ENCODE data around the gene DLG4.

DNA sequence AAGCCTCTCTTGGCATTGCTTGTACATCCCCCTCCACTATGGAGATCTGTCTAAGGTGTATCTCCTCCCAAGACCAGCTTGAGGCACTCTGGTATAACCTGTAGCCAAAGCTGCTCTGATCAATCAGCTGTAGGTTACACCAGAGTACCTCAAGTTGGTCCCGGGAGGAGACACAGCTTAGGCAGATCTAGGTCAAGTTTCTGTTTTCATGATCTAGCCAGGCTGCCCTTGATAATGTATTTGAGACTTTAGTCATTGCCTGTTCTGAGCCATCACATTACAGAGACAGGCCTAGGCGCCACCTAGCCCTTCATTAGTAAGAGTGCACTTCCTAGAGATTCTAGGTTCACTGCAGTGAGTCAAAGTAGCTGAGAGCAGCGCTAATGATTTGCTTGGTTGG, 71.9 kb downstream of the DLG4 start:
- TF ChIP-seq, protein P1, sequence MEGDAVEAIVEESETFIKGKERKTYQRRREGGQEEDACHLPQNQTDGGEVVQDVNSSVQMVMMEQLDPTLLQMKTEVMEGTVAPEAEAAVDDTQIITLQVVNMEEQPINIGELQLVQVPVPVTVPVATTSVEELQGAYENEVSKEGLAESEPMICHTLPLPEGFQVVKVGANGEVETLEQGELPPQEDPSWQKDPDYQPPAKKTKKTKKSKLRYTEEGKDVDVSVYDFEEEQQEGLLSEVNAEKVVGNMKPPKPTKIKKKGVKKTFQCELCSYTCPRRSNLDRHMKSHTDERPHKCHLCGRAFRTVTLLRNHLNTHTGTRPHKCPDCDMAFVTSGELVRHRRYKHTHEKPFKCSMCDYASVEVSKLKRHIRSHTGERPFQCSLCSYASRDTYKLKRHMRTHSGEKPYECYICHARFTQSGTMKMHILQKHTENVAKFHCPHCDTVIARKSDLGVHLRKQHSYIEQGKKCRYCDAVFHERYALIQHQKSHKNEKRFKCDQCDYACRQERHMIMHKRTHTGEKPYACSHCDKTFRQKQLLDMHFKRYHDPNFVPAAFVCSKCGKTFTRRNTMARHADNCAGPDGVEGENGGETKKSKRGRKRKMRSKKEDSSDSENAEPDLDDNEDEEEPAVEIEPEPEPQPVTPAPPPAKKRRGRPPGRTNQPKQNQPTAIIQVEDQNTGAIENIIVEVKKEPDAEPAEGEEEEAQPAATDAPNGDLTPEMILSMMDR (conservative IDR thresholded peaks at IDR 0.05 in 1 of 2, IDR thresholded peaks at IDR 0.05 in 1 of 2; ENCODE audit: extremely low read depth in 1 of 2, insufficient read depth in 1 of 2, low read depth in 1 of 2, low read length in 2 of 2), result peak in 1 of 2 donors; percentile 22
- no peak for TF ChIP-seq EZH2 (IDR thresholded peaks at IDR 0.05; ENCODE audit: borderline replicate concordance, low read length)

All from mammary epithelial cell (primary cell).